Measurements from ENCODE around the gene AKAP6. TPM values are rescaled to one million over a fixed set of nuclear protein-coding genes. Genes with fewer than 3 reads are reported as not detected.

Gene AKAP6
- total and polyA plus RNA-seq, 10 of the 15 experiments (the other 5 are each of a cell fraction or from before 2014, with no cell fraction given), result 0.35 to 5.9 (median 2.2) TPM

- Histone ChIP-seq H3K27me3 (replicated peaks in 1 of 2; ENCODE audit: control insufficient read depth in 2 of 2, insufficient read depth in 2 of 2, low read length in 1 of 2) (no peaks in the 10 kb centered on the region), H3K4me2 (ENCODE audit: control insufficient read depth, insufficient read depth) (no peak overlapping the region), H3K4me3 (no peak overlapping the region), H3K4me1 (ENCODE audit: control insufficient read depth, insufficient read depth, low read length) (peaks cover 2% of the 10 kb centered on the region), H3K79me2 (ENCODE audit: control insufficient read depth, insufficient read depth, low read length) (no peaks in the 10 kb centered on the region), H3K9me3 (replicated peaks; ENCODE audit: control insufficient read depth, insufficient read depth, low read length) (no peaks in the 10 kb centered on the region), H2AFZ (ENCODE audit: control insufficient read depth, low read depth, low read length) (no peak overlapping the region), H4K20me1 (ENCODE audit: control insufficient read depth, insufficient read depth) (no peaks in the 10 kb centered on the region), H3K36me3 (ENCODE audit: control insufficient read depth in 2 of 2, insufficient read depth in 2 of 2, low read length in 1 of 2) (no peaks in the 10 kb centered on the region), H3K9ac (ENCODE audit: control insufficient read depth, insufficient read depth, low read length) (no peak overlapping the region), H3K27ac (ENCODE audit: control insufficient read depth, insufficient read depth) (no peak overlapping the region)
- in situ Hi-C loops (cut with MboI) (no loop called here), intact Hi-C loops (cut with micrococcal nuclease; ENCODE audit: unreplicated experiment) (no loop called here)
- TF ChIP-seq GATAD2B (conservative IDR thresholded peaks at IDR 0.05; ENCODE audit: low read depth), result no peak
- no peak for TF ChIP-seq RELA (IDR thresholded peaks at IDR 0.05; ENCODE audit: borderline replicate concordance, partially characterized antibody)
- no peak for TF ChIP-seq CTCF (IDR thresholded peaks at IDR 0.05 in 2 of 3, conservative IDR thresholded peaks at IDR 0.05 in 1 of 3; ENCODE audit: control insufficient read depth in 2 of 3, extremely low read depth in 1 of 3, insufficient read depth in 1 of 3, low read depth in 3 of 3, low read length in 3 of 3)
- TF ChIP-seq IRF4 (IDR thresholded peaks at IDR 0.05; ENCODE audit: low read depth, low read length), result no peak
- TF ChIP-seq FOXM1 (IDR thresholded peaks at IDR 0.05; ENCODE audit: low read depth, low read length), result no peak
- RAD21 ChIA-PET (ENCODE audit: unreplicated experiment), result no interaction called here
- SMC1A ChIA-PET (ENCODE audit: uncharacterized antibody, unreplicated experiment), result no interaction called here
- FAIRE-seq (no peak), ATAC-seq (no peak), DNase-seq (ENCODE audit: low read depth, low spot score) (no peak)
- WGBS (ENCODE audit: insufficient coverage, insufficient replicate concordance, low lambda C conversion rate, missing lambda C conversion rate), result 60% methylated on average over 3 of the region's 3 CpGs
- CTCF ChIA-PET, result no interaction called here
- BruUV-seq (replicated peaks), result no TSS peak
- POLR2A ChIA-PET, result no interaction called here
Observed at GRCh38 chr14:32443890-32444661, 115.0 kb downstream of the AKAP6 start.
